K562 (cell line): ENCODE results near the gene MAST3. TPM values are rescaled to one million over a fixed set of nuclear protein-coding genes. Genes with fewer than 3 reads are reported as not detected.

ENCODE experiments used
- ATF6 ChIP-seq: sonication (generic); formaldehyde crosslinking; IDR thresholded peaks from 2 replicates; pipeline ENCODE4 v1.4.0; 2020; ENCODE audit warnings: mild to moderate bottlenecking, missing genetic modification reagents
- ATF7 ChIP-seq: fragments of 450-650 bp; IDR thresholded peaks from 2 replicates; pipeline ENCODE4 v1.7.1; 2014; ENCODE audit warnings: mild to moderate bottlenecking, moderate library complexity
- BCOR ChIP-seq: fragments of 450-650 bp; IDR thresholded peaks from 2 replicates; pipeline ENCODE4 v1.6.1; 2016
- BRD4 ChIP-seq: fragments of 200-600 bp; sonication (generic); IDR thresholded peaks from 2 replicates; pipeline ENCODE4 v1.6.1; 2017; ENCODE audit warnings: inconsistent platforms
- CEBPB ChIP-seq: fragments of 450-650 bp; IDR thresholded peaks from 2 replicates; pipeline ENCODE4 v1.6.1; 2016; ENCODE audit warnings: missing genetic modification characterization, missing compliant biosample characterization
- CREB3L1 ChIP-seq: fragments of 450-650 bp; IDR thresholded peaks from 2 replicates; pipeline ENCODE4 v1.6.1; 2014; ENCODE audit warnings: low read depth, mild to moderate bottlenecking, moderate library complexity, borderline replicate concordance
- ETV1 ChIP-seq: fragments of 450-650 bp; conservative IDR thresholded peaks from 2 replicates; pipeline ENCODE4 v1.6.1; 2016; ENCODE audit warnings: missing genetic modification characterization, control low read depth, low read depth, missing compliant biosample characterization
- EZH2 ChIP-seq: IDR thresholded peaks from 2 replicates; pipeline ENCODE4 v1.6.1; 2012; ENCODE audit warnings: low read depth, mild to moderate bottlenecking, inconsistent platforms, low read length, borderline replicate concordance
- FOXA3 ChIP-seq, 2 experiments: fragments of 450-650 bp in 1 of 2; sonication (generic) in 1 of 2; formaldehyde crosslinking; IDR thresholded peaks in 1 of 2; conservative IDR thresholded peaks in 1 of 2; 2 replicates each; pipeline versions ENCODE4 v1.4.0 to v1.8.0; 2020 to 2022; ENCODE audit warnings: mild to moderate bottlenecking in 2 of 2, missing genetic modification reagents in 1 of 2
- FOXP1 ChIP-seq: sonication (generic); formaldehyde crosslinking; IDR thresholded peaks from 2 replicates; pipeline ENCODE4 v1.8.0; 2022; ENCODE audit warnings: mild to moderate bottlenecking, missing genetic modification reagents
- IRF1 ChIP-seq: sonication (generic); formaldehyde crosslinking; IDR thresholded peaks from 2 replicates; pipeline ENCODE4 v1.8.0; 2022; ENCODE audit warnings: missing genetic modification reagents, mild to moderate bottlenecking, borderline replicate concordance
- MAZ ChIP-seq, 2 experiments: fragments of 450-650 bp in 1 of 2; sonication (generic) in 1 of 2; formaldehyde crosslinking; IDR thresholded peaks in 1 of 2; conservative IDR thresholded peaks in 1 of 2; 2 replicates each; pipeline versions ENCODE4 v1.4.0 to v1.5.0; 2020; ENCODE audit warnings: mild to moderate bottlenecking in 1 of 2, missing genetic modification reagents in 1 of 2
- NR2C2 ChIP-seq, 2 experiments: fragments of 200-800 bp in 1 of 2; sonication (Bioruptor generic) in 1 of 2; sonication (generic) in 1 of 2; formaldehyde crosslinking in 1 of 2; IDR thresholded peaks; 2 replicates each; pipeline versions ENCODE4 v1.6.1 to v1.8.0; 2016 to 2022; ENCODE audit warnings: mild to moderate bottlenecking in 1 of 2, missing compliant biosample characterization in 1 of 2, missing genetic modification characterization in 1 of 2, missing genetic modification reagents in 1 of 2
- NUFIP1 ChIP-seq: fragments of 450-650 bp; IDR thresholded peaks from 2 replicates; pipeline ENCODE4 v1.6.1; 2018; ENCODE audit not compliant: partially characterized antibody
- PTTG1 ChIP-seq: fragments of 450-650 bp; IDR thresholded peaks from 2 replicates; pipeline ENCODE4 v1.6.1; 2016; ENCODE audit warnings: low read depth, mild to moderate bottlenecking, missing genetic modification characterization, missing compliant biosample characterization
- RBBP5 ChIP-seq: fragments of 200-600 bp; sonication (generic); IDR thresholded peaks from 2 replicates; pipeline ENCODE4 v1.6.1; 2012; ENCODE audit warnings: borderline replicate concordance, mild to moderate bottlenecking, low read length, control low read depth, inconsistent platforms; ENCODE audit not compliant: insufficient read depth, poor library complexity, severe bottlenecking
- TCFL5 ChIP-seq: fragments of 250-450 bp; sonication (Bioruptor Pico); conservative IDR thresholded peaks from 2 replicates; pipeline ENCODE4 v1.6.1; 2021; ENCODE audit warnings: mild to moderate bottlenecking, moderate library complexity, matching md5 sums
- TOE1 ChIP-seq, 2 experiments: fragments of 450-650 bp in 1 of 2; sonication (generic) in 1 of 2; formaldehyde crosslinking in 1 of 2; IDR thresholded peaks; 2 replicates each; pipeline versions ENCODE4 v1.7.1 to v1.8.0; 2016 to 2022; ENCODE audit warnings: borderline replicate concordance in 2 of 2, mild to moderate bottlenecking in 2 of 2, antibody characterized with exemption in 1 of 2, inconsistent platforms in 1 of 2, low read depth in 1 of 2, missing genetic modification reagents in 1 of 2, moderate library complexity in 1 of 2
- ZKSCAN3 ChIP-seq: fragments of 250-450 bp; sonication (Bioruptor Pico); IDR thresholded peaks from 2 replicates; pipeline ENCODE4 v1.4.0; 2020
- ZNF134 ChIP-seq: fragments of 250-450 bp; sonication (Bioruptor Pico); conservative IDR thresholded peaks from 2 replicates; pipeline ENCODE4 v1.4.0; 2020
- ZNF277 ChIP-seq: fragments of 250-450 bp; sonication (Bioruptor Pico); IDR thresholded peaks from 2 replicates; pipeline ENCODE4 v1.8.0; 2022; ENCODE audit warnings: inconsistent platforms, mild to moderate bottlenecking, moderate library complexity, borderline replicate concordance
- polyA plus RNA-seq, 8 experiments: library from polyadenylated mRNA; depleted of rRNA in 4 of 8; stranded (reverse) in 5 of 8; unstranded in 3 of 8; fragments of >200 nt; fragmentation: Nextera tagmentation in 2 of 8; fragmentation: Illumina TruSeq in 1 of 8; extraction: Ambion mirVana in 2 of 8; extraction: Trizol in 1 of 8; gene quantifications; 2 replicates each; pipeline versions ENCODE4 v1.2.1 to v1.2.3, GENCODE V29; 2011 to 2014; ENCODE audit warnings: inconsistent platforms in 1 of 8, missing spikeins in 1 of 8
- total RNA-seq, 7 experiments: library from RNA; depleted of rRNA in 6 of 7; stranded (reverse); fragments of >200 nt in 6 of 7; fragmentation: Illumina TruSeq in 2 of 7; extraction: Trizol in 2 of 7; gene quantifications; 2 replicates each; pipeline versions ENCODE4 v1.2.1 to v1.2.3, GENCODE V29; 2011 to 2021; ENCODE audit warnings: low replicate concordance in 1 of 7

MAST3 gene
- total and polyA plus RNA-seq, 9 of the 15 experiments (the other 6 are each of a cell fraction or from before 2014, with no cell fraction given) = 0.94 to 9.9 (median 2.4) TPM

- TF ChIP-seq MAZ (CRISPR knock-in tag; conservative IDR thresholded peaks at IDR 0.05 in 1 of 2, IDR thresholded peaks at IDR 0.05 in 1 of 2) = peak in 1 of 2 experiments; percentile 52; a peak in 2 of 4 replicates
- 0 out of 2 replicates have a peak, but pooled peaks have one; percentile 7 for TF ChIP-seq TOE1 (IDR thresholded peaks at IDR 0.05; ENCODE audit: borderline replicate concordance)
- no peak for TF ChIP-seq TOE1 (CRISPR knock-in tag; IDR thresholded peaks at IDR 0.05; ENCODE audit: borderline replicate concordance, low read depth)
- TF ChIP-seq ZNF134 (CRISPR knock-in tag) = no peak
- no peak for TF ChIP-seq IRF1
- TF ChIP-seq PTTG1 = no peak
- no peak for TF ChIP-seq ZNF277 (CRISPR knock-in tag)
- no peak for TF ChIP-seq ATF7
- no peak for TF ChIP-seq FOXA3 (CRISPR knock-in tag; conservative IDR thresholded peaks at IDR 0.05 in 1 of 2, IDR thresholded peaks at IDR 0.05 in 1 of 2)
- no peak for TF ChIP-seq BRD4
- no peak for TF ChIP-seq BCOR
- TF ChIP-seq RBBP5 = peak; percentile 30
- no peak for TF ChIP-seq EZH2
- no peak for TF ChIP-seq CREB3L1
- TF ChIP-seq ETV1 (tag) = 0 out of 2 replicates have a peak, but pooled peaks have one; percentile 35
- TF ChIP-seq ATF6 (CRISPR knock-in tag) = no peak
- TF ChIP-seq CEBPB = no peak
- peak; percentile 24; the same call in 1 of the 2 replicates for TF ChIP-seq FOXP1 (CRISPR knock-in tag)
- TF ChIP-seq TCFL5 (CRISPR knock-in tag) = no peak
- TF ChIP-seq NUFIP1 = no peak
- no peak for TF ChIP-seq ZKSCAN3 (CRISPR knock-in tag)
- no peak for TF ChIP-seq NR2C2 (CRISPR knock-in tag; IDR thresholded peaks at IDR 0.05)
- TF ChIP-seq NR2C2 (tag; IDR thresholded peaks at IDR 0.05) = no peak
Measured at GRCh38 chr19:18153556-18154134, 56.1 kb downstream of the MAST3 start (continued).
